Astrocyte (in vitro differentiated cells and primary cell): Measurements from ENCODE around the gene FAS.

Source experiments
- EZH2 ChIP-seq: IDR thresholded peaks from 2 replicates; pipeline ENCODE4 v1.6.1; 2012; ENCODE audit warnings: mild to moderate bottlenecking, low read length, inconsistent platforms; ENCODE audit not compliant: insufficient read depth
- TF ChIP-seq, protein P1 (sequence below): IDR thresholded peaks from 2 replicates; pipeline ENCODE4 v1.5.1; 2011; ENCODE audit warnings: low read depth, mild to moderate bottlenecking, inconsistent platforms, low read length, moderate library complexity; ENCODE audit not compliant: insufficient read depth

DNA sequence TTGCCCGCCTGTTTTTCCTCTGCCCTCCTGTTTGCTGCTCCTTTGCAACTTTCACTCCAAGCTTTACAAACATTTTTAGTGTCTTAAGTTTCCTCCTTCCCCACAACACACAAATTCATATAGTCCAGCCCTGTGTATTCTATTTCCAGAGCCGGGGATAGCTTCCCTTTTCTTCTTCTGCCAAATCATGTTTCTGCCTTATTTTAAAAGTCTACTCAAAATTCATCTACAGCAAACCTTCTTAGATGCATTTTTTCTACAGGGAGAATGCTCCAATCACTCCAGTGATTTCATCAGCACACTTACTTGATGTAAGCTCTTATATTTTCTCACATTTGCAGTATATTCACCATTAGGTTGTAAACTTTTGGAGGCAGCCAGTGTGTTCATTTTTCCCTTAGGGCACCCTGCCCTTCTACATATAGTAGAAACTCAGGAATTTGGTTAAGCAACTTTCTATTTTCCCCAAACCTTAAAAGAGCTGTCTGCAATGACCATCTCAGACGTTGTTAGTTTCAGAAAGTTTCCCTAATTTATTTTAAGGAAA, 25.7 kb upstream of the FAS start:
- TF ChIP-seq, protein P1, sequence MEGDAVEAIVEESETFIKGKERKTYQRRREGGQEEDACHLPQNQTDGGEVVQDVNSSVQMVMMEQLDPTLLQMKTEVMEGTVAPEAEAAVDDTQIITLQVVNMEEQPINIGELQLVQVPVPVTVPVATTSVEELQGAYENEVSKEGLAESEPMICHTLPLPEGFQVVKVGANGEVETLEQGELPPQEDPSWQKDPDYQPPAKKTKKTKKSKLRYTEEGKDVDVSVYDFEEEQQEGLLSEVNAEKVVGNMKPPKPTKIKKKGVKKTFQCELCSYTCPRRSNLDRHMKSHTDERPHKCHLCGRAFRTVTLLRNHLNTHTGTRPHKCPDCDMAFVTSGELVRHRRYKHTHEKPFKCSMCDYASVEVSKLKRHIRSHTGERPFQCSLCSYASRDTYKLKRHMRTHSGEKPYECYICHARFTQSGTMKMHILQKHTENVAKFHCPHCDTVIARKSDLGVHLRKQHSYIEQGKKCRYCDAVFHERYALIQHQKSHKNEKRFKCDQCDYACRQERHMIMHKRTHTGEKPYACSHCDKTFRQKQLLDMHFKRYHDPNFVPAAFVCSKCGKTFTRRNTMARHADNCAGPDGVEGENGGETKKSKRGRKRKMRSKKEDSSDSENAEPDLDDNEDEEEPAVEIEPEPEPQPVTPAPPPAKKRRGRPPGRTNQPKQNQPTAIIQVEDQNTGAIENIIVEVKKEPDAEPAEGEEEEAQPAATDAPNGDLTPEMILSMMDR = no peak
- no peak for TF ChIP-seq EZH2
